ENCODE results near the gene DNMT1. TPM values are rescaled to one million over a fixed set of nuclear protein-coding genes. Genes with fewer than 3 reads are reported as not detected.

Gene DNMT1
- total RNA-seq, 1 donor from 2014 or later, result 333 TPM

DNA sequence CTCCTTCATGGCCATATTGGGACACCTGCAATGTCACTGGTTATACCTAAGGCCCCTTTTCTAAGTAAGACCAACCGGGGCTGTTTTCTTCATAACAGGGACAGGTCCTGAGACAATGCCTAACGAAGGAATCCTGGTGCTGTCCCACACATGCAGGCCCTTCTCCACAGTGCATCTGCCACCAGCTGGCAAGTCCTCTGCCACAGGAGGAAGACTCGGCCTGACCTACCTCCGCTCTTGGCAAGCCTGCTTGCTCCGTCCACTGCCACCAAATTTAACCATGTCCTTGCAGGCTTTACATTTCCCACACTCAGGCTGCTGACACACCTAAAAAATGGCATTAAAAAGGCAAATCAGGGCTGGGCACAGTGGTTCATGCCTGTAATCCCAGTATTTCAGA is 43.2 kb downstream of the DNMT1 start:
- H3K9me3 Mint-ChIP-seq, result no peaks in the 10 kb centered on the region
- no peak for DNase-seq (ENCODE audit: low read depth, low spot score)
- TF ChIP-seq, protein P1, sequence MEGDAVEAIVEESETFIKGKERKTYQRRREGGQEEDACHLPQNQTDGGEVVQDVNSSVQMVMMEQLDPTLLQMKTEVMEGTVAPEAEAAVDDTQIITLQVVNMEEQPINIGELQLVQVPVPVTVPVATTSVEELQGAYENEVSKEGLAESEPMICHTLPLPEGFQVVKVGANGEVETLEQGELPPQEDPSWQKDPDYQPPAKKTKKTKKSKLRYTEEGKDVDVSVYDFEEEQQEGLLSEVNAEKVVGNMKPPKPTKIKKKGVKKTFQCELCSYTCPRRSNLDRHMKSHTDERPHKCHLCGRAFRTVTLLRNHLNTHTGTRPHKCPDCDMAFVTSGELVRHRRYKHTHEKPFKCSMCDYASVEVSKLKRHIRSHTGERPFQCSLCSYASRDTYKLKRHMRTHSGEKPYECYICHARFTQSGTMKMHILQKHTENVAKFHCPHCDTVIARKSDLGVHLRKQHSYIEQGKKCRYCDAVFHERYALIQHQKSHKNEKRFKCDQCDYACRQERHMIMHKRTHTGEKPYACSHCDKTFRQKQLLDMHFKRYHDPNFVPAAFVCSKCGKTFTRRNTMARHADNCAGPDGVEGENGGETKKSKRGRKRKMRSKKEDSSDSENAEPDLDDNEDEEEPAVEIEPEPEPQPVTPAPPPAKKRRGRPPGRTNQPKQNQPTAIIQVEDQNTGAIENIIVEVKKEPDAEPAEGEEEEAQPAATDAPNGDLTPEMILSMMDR (conservative IDR thresholded peaks at IDR 0.05), result no peak
- H3K27me3 Mint-ChIP-seq (ENCODE audit: low read depth), result no peaks in the 10 kb centered on the region
- H3K4me3 Mint-ChIP-seq, result no peak overlapping the region
- H3K27ac Mint-ChIP-seq (ENCODE audit: unreplicated experiment), result no peak overlapping the region
- no peaks in the 10 kb centered on the region for H3K4me1 Mint-ChIP-seq
- H3K36me3 Mint-ChIP-seq (ENCODE audit: low read depth), result peaks cover 18% of the 10 kb centered on the region

DNA sequence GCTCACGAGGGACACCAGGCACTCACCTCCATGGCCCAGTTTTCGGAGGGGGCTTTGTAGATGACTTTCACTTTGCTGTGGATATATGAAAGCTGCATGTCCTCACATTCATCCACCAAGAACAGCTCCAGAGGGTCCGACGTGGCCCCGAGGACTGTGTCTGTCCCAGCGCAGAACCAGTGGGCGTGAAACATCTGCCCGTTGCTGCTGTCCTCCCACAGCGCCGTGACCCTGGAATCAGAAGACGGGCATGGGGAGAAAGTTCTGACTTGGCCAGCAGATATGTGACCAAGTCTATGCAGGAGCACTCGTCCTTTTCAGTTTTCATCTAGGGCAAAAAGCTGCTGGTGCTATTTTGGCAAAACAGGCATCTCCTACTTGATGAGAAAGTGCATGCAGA is 45.3 kb downstream of the DNMT1 start:
- H3K27me3 Mint-ChIP-seq (ENCODE audit: low read depth), result no peaks in the 10 kb centered on the region
- H3K27ac Mint-ChIP-seq (ENCODE audit: unreplicated experiment), result no peak overlapping the region
- no peaks in the 10 kb centered on the region for H3K4me1 Mint-ChIP-seq
- no peak overlapping the region for H3K4me3 Mint-ChIP-seq
- no peaks in the 10 kb centered on the region for H3K9me3 Mint-ChIP-seq
- TF ChIP-seq, protein P1 (conservative IDR thresholded peaks at IDR 0.05), result no peak
- peaks cover 17% of the 10 kb centered on the region for H3K36me3 Mint-ChIP-seq (ENCODE audit: low read depth)
- no peak for DNase-seq (ENCODE audit: low read depth, low spot score)

DNA sequence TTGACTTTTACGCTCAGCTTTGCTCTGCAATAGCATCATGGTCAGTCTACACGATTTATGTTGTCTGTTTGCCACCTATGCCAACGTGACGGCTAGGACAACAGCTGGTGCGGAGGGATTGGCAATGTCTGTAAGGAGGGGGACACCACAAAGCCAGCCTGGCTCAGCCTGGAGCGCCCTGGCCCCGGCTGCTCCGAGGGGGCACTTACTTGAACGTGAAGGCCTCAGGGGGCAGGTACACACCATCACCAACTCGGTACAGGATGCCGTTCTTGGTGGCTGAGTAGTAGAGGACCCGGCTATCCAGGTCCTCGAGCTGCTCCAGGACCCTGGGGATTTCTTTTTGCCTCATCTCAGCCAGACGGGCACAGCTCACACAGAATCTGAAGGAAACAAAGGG is 48.6 kb downstream of the DNMT1 start:
- H3K36me3 Mint-ChIP-seq (ENCODE audit: low read depth), result peaks cover 13% of the 10 kb centered on the region
- DNase-seq (ENCODE audit: low read depth, low spot score), result no peak
- no peaks in the 10 kb centered on the region for H3K27me3 Mint-ChIP-seq (ENCODE audit: low read depth)
- TF ChIP-seq, protein P1 (conservative IDR thresholded peaks at IDR 0.05), result no peak
- H3K27ac Mint-ChIP-seq (ENCODE audit: unreplicated experiment), result no peak overlapping the region
- no peak overlapping the region for H3K4me3 Mint-ChIP-seq
- H3K9me3 Mint-ChIP-seq, result no peaks in the 10 kb centered on the region
- no peaks in the 10 kb centered on the region for H3K4me1 Mint-ChIP-seq

DNA sequence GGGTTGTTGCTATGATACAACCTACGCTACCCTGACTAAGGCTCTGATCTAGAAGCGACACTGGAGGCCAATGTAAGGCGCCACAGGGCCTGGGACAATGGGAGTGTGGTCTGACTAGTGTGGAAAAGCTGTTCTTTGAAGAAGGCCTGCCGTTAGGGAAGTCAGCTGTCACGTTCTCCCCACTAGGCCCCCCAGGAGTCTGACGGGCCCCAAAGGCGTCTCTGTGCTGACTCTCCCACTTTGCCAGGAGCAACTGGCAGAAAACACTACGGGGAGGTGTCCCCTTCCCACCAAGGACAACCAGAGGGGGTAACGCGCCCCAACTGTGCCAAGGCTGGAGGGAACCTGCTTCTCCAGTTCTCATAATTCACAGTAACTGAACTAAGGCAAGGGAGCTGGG is 49.7 kb downstream of the DNMT1 start:
- TF ChIP-seq, protein P1 (conservative IDR thresholded peaks at IDR 0.05), result no peak
- DNase-seq (ENCODE audit: low read depth, low spot score), result no peak
- H3K4me3 Mint-ChIP-seq, result no peak overlapping the region
- no peaks in the 10 kb centered on the region for H3K27me3 Mint-ChIP-seq (ENCODE audit: low read depth)
- no peaks in the 10 kb centered on the region for H3K4me1 Mint-ChIP-seq
- no peak overlapping the region for H3K27ac Mint-ChIP-seq (ENCODE audit: unreplicated experiment)
- H3K36me3 Mint-ChIP-seq (ENCODE audit: low read depth), result peaks cover 9% of the 10 kb centered on the region
- no peaks in the 10 kb centered on the region for H3K9me3 Mint-ChIP-seq

DNA sequence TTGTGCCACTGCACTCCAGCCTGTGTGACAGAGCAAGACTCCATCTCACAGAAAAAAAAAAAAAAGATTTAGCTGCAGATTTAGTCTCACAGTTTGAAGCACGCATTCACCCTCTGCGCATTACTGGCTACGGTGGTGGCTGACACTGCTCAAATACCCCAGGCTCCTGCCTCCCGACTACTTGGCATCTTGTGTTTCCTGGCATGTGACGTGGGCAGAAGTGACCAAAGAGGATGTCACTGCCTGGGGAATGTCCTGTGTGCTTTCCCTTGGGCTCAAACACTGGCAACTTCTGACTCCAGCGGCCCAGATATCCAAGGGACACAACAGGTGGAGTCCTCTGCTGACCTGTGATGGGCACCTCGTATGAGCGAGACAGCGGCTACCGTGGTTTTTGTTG is 50.4 kb downstream of the DNMT1 start:
- Mint-ChIP-seq H3K4me1 (no peaks in the 10 kb centered on the region), H3K9me3 (no peaks in the 10 kb centered on the region), H3K4me3 (no peak overlapping the region), H3K27me3 (ENCODE audit: low read depth) (no peaks in the 10 kb centered on the region), H3K36me3 (ENCODE audit: low read depth) (peaks cover 9% of the 10 kb centered on the region), H3K27ac (ENCODE audit: unreplicated experiment) (no peak overlapping the region)
- TF ChIP-seq, protein P1 (conservative IDR thresholded peaks at IDR 0.05), result no peak
- DNase-seq (ENCODE audit: low read depth, low spot score), result no peak

DNA sequence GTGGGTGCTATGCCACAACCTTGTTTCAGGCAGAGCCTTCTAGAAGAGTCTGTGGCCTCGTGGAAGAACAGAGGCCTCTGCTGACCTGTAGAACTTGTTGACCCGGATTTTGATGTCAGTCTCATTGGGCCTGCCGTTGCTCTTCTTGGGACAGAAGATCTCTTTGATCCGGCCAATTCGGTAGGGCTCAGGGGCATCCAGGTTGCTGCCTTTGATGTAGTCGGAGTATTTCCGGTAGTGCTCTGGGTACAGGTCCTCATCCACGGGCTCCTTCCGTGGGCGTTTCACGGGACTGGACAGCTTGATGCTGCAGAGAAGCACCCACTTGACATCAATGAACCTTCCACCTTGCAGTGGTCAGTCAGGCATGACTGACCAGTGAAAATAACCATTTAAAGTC is 51.1 kb downstream of the DNMT1 start:
- Mint-ChIP-seq H3K36me3 (ENCODE audit: low read depth) (peaks cover 9% of the 10 kb centered on the region), H3K9me3 (no peaks in the 10 kb centered on the region), H3K4me1 (no peaks in the 10 kb centered on the region), H3K4me3 (no peak overlapping the region), H3K27ac (ENCODE audit: unreplicated experiment) (no peak overlapping the region), H3K27me3 (ENCODE audit: low read depth) (no peaks in the 10 kb centered on the region)
- TF ChIP-seq, protein P1 (conservative IDR thresholded peaks at IDR 0.05), result no peak
- no peak for DNase-seq (ENCODE audit: low read depth, low spot score)

Data from neural crest cell (in vitro differentiated cells).